GM19193 (cell line): ENCODE data around the gene ATP11C.

ENCODE experiments used
- POLR2A ChIP-seq: IDR thresholded peaks from 4 replicates; pipeline ENCODE4 v1.6.1; 2011; ENCODE audit not compliant: insufficient read depth, insufficient read length; ENCODE audit errors: extremely low read depth

ATP11C gene

DNA sequence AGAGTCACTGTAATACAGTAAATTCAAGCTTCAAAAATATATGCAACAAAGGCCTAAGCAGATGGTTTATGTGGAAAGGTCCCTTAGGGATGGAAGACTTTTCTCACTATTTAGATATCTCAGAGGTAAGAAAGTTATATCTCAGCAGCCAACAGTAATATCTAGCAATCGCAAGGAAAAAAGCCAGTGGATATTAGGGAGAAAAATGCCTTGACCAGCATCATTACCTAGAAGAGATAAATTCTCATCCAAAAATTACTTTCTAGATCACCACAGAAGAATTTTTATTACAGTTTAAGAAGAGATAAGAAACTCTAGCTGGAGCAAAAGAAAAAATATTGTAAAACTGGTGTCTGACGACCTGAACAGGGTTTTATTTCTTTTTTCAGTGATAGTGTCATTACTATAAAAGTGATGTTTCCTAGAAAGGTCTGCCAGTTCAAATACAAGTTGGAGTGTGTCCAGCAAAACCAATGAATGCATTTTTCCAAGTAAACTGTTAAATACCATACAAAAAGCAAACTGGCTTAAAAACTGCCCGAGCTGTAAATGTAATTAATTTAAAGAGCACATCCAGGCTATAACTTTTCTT lies 100.0 kb downstream of the ATP11C start:
- TF ChIP-seq POLR2A = no peak

DNA sequence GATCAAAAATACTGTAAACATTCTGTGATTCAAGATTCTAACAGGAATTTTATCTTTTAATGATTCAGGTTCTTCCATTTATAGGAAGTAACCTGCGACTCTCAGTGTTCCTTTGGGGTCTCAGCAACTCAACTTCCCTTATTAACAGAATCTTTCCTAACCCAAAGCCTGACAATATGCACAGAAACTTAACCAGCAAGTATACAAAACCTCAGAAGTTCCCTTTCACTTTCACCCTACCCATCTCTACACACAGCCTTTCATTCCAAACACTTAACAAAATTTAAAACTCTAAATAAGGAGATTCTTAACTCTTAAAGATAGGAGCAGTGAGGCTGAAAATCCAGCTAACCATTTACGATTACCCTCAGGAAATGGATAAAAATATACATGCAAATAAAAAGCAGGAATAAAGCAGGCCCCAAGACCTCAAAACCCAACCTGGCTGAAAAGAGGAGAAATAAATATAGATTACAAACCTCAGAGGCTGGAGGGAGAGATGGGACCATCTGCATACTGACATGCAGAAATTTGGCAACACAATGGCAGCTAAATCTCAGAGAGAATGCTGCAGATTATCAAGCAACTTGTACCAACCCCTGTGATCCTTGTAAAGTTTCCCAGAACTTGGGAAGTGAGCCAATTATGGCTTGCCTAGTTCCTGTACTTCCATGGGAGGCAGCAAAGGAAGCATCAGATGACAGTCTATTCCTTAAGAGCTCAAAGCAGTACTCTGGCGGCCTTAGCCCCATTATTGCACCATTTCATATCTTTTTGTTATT lies 101.0 kb downstream of the ATP11C start:
- TF ChIP-seq POLR2A = no peak

DNA sequence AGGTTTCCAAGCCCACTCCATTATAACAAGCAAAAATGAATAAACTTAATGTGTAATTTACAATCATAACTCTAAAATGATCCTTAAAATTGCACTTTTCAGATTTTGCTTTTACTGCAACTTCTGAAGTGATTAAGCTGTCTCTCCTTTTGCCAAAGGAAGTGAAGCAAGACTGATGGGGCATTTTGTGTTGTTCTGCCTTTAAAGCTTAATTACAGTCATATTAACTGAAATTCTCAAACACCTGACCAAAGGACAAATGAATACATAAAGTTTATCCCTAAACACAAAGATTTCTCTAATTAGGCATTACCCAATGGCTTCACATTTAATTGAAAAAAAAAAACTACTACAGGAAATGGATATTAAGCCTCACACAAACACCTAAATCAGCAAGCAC lies 101.8 kb downstream of the ATP11C start:
- no peak for TF ChIP-seq POLR2A

DNA sequence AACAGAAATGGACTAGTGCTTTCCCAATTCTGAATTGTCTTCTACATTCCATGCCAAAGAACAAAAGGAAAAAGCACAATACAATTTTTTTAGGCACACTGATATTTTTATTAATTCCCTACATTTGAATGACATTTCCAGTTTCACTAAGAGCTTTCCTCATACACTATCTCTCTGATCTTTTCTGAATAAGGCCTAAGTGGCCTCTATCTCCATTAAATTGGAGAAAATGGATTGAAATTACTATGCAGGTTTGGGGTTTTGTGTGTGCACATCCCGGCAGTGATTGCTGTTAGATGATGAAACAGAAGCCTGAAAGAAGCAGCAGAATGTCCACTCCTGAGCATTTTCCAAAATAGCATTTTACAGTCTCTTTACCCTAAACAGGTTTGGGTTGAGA lies 104.0 kb downstream of the ATP11C start:
- TF ChIP-seq POLR2A = no peak

DNA sequence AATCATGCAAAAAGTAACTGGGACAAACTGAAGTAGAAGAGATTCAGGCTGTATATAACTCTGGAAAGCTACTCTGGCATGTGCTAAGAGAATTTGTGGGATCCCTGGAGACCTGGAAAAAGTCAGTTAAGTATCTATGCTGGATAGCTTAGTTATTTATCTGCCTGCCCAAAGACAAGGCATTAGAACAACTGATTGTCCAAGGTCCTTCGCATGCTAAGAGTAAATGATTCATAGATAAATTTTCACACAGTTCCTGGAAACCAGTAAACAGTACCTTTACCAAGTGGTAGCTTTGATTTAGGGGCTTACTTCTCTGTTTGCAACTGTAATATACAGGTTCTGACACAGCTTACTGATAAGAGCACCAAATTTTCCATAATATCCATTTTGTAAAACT lies 104.8 kb downstream of the ATP11C start:
- no peak for TF ChIP-seq POLR2A

DNA sequence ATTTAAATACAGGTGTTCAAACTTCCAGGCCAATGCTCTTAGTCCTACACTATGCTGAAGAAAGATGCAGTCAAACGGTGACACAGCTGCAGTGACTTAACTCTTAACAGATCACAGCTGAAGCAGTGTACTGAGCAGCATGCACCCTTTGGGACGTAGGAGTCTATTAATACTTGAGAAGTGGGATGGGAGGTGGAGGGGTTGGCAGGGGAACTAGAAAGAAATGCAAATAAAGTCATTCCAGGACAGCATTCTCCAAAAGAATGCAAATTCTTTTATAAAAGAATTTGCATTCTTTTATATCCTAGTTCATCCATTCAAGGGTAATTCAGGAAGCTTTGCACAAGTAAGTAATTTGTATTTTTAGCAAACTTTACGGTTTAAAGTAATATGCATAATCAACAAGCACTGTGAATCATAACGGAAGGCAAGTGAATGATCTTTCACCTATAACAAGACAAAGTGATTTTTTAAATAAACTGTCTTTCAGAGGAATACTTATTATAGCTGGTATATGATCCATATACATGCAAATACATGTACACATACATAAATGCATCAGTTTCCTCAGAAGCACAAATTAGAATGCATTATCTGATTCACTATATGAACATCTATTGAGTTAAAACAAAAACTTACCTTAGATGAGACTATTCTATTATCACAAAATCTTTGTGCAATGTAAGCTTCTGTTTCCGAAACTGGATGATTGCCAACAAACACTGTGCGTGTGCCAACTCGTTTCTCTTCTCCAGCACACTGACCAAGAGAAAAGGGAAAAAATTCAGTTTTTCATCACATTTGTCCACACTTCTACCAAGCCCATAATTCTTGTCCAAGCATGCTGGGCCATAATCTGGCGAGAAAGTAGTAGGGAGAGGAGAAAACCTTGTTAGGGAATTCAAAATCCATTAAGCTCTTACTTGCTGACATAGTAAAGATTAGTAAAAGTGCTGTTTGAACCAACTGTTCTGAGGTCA lies 106.5 kb downstream of the ATP11C start:
- no peak for TF ChIP-seq POLR2A

DNA sequence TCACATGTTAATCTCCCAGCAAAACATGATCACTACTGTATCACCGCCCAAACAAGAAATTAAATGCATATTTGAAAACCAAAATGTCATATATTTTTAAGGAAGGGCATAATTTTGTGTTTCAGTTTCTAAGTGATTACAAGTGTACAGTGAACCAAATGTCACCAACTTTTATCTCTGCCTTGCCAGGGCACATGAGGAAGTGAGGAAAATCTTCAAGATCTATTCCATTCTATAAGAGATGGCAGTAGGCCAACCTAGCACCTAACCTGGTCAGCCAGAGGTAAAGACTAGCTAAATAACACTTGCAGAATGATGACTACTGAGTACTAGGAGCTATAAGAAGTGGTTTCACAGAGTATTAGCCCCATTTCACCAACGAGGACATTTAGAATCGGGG lies 107.2 kb downstream of the ATP11C start:
- TF ChIP-seq POLR2A = no peak

DNA sequence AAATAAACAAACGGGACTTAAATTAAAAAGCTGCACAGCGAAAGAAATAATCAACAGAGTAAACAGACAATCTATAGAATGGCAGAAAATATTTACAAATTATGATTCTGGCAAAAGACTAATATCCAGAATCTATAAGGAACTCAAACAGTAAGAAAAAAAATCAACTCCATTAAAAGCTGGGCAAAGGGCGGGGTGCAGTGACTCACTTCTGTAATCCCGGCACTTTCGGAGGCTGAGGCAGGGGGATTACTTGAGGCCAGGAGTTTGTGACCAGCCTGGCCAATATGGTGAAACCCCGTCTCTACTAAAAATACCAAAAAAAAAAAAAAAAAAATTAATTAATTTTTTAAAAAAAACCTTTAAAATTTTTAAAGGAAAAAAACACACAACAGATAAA lies 109.0 kb downstream of the ATP11C start:
- no peak for TF ChIP-seq POLR2A

DNA sequence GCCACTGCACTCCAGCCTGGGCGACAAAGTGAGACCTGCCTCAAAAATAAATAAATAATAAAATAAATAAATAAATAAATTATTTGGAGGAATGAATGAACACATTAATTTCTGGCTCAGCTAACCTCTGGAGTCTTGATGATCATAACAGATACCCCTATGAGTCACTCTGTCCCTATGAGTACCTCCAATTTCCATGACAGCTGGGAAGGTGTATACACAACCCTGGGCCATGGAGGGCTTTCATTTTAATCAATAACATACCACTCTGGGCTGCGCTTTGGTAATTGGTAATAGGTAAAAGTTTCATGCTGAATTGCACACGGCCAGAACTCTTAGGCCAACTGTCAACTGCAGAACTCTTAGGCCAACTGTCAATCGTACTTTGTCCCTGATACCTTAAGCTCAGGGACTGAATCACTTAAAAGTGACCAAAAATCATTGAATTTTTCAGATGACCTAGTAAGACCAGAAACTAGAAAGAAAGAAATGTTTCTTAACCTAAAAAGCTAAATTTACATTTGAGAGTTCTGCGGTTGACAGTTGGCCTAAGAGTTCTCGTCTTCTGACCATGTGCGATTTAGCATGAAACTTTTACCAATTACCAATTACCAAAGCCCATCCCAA lies 112.4 kb downstream of the ATP11C start:
- no peak for TF ChIP-seq POLR2A

DNA sequence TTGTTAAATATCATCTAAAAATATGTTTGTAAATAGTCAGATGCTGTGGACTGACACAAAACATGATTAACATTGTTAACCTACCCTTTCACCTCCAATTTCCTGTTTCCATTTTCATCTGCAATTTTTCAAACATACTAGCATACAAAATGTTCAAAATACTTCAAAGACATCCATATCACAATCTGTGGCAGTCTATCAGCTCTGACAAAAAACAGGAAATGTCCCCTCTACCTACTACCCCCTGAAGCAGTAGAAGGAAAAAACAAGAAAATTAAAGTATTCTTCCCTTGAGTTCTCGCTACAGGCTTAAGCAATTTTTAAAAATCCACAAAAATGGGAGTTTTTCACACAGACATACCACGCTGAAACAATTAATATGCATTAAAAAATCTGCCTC lies 116.6 kb downstream of the ATP11C start:
- no peak for TF ChIP-seq POLR2A

DNA sequence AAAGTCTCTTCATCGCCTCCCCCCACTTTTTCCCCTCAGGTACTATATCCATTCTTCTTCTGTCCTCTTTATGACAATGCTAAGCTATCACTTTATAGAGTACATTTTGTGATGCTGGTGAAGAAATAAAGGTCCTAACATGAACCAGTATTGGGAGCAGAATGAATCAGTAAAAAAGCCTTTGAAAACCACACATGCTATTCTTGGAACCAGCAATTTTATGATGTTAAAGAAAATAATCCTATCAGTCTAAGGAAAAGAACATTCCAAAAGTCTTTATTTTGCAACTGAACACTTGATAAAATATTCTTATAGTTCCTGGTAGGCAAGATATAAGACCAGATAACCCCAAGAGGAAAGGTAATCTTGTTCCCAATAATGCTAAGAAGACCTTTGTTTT lies 117.1 kb downstream of the ATP11C start:
- TF ChIP-seq POLR2A = no peak

DNA sequence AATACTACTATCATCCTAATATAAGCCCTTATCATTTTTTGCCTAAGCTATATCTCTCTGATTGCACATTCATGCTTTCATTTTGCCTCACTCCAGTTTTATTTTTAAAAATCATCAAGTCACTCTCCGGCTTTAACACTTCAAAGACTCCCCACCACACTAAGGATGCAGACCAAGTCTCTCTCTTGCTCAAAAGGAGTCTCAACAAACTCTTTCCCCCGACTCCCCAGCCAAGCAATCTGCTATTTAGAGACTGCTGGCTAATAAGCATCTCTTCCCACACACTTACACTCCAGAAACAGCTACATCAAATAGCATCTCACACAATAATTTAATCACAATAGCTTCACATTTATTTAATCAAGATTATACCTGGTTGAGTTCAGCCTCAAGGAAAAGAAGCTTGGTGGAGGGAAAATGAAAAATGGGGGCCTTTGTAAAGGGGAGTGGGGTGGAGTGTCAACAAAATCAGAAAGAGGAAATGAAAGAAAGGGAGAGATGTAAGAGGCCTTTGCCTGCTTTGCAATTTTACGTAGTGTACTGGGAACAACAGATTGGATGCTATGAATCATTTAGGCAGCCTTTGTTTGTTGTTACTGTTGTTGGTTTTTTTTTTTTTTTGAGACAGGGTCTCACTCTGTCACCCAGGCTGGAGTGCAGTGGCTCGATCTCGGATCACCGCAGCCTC lies 120.8 kb downstream of the ATP11C start:
- TF ChIP-seq POLR2A = no peak

DNA sequence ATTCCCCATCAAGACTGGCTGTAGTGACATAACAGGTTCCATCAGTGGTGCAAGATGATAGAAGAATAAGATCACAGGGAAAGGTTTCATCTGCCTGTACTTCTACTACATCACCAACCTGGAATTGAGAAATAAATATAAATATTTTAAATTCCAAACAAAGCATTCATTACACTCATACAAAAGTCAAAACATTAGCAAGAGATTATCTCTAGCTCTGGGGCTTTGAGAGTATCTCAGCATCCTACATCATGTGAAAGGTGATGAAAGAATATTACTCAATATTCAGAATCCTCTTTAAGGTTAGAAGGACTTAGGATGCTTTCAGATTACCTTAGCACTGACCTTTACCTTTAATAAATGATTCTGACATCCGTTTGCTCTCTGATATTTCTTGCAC lies 128.4 kb downstream of the ATP11C start:
- no peak for TF ChIP-seq POLR2A

DNA sequence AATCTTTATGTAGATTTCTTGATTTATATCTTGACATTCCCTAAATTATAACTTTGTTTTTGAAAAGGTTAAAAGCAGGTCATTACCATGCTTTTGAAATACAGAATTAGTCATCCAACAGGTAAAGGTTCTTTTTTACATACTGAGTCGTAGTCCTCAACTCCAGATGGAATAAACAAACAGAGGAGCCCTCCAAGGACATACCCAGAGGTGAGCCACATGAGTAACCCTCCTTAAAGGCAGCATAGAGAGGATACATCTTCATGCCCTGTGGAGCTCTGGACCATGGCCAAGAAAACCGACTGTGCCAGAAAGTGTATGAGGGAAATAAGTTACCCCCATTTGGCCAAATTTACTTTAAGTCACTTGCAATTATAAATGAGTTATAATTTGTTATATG lies 129.6 kb downstream of the ATP11C start:
- TF ChIP-seq POLR2A = no peak
